BLaER1 (cell line): ENCODE data around the gene ACSS1.

Source experiments
- H3K27ac ChIP-seq: shearing (Covaris generic); formaldehyde crosslinking; 2 replicates; pipeline ENCODE4 v1.8.1; 2022
- H3K27me3 ChIP-seq: shearing (Covaris generic); formaldehyde crosslinking; 2 replicates; pipeline ENCODE4 v1.8.1; 2022
- H3K36me3 ChIP-seq: shearing (Covaris generic); formaldehyde crosslinking; 2 replicates; pipeline ENCODE4 v1.8.1; 2022
- H3K4me1 ChIP-seq: shearing (Covaris generic); formaldehyde crosslinking; 2 replicates; pipeline ENCODE4 v1.8.1; 2022
- H3K4me2 ChIP-seq: shearing (Covaris generic); formaldehyde crosslinking; 2 replicates; pipeline ENCODE4 v1.8.1; 2022
- H3K4me3 ChIP-seq: shearing (Covaris generic); formaldehyde crosslinking; 2 replicates; pipeline ENCODE4 v1.8.1; 2022
- H3K9ac ChIP-seq: shearing (Covaris generic); formaldehyde crosslinking; 2 replicates; pipeline ENCODE4 v1.8.1; 2022
- H3K9me3 ChIP-seq: shearing (Covaris generic); formaldehyde crosslinking; 2 replicates; pipeline ENCODE4 v1.8.1; 2022
- H4K20me1 ChIP-seq: shearing (Covaris generic); formaldehyde crosslinking; 2 replicates; pipeline ENCODE4 v1.8.1; 2022
- Cebpa-rat ChIP-seq: shearing (Covaris generic); IDR thresholded peaks from 2 replicates; pipeline ENCODE4 v1.8.1; 2022

The ACSS1 gene

GRCh38 chr20:24970030-24970553 is 87.8 kb downstream of the ACSS1 start:
- no peak overlapping the region for H3K9ac ChIP-seq
- no peak overlapping the region for H3K4me3 ChIP-seq

GRCh38 chr20:24969186-24970029 is 88.5 kb downstream of the ACSS1 start:
- H3K9ac ChIP-seq = no peak overlapping the region
- 0 out of 2 replicates have a peak overlapping the region, but pooled peaks have one; percentile 77 for H3K4me2 ChIP-seq
- peaks cover 30% of the 10 kb centered on the region for H3K4me1 ChIP-seq
- peaks cover 85% of the 10 kb centered on the region for H3K36me3 ChIP-seq
- no peaks in the 10 kb centered on the region for H3K27me3 ChIP-seq
- H3K4me3 ChIP-seq = no peak overlapping the region
- H3K9me3 ChIP-seq = no peaks in the 10 kb centered on the region
- TF ChIP-seq Cebpa-rat = no peak
- H4K20me1 ChIP-seq = peaks cover 18% of the 10 kb centered on the region; the same call in 1 of the 2 replicates
- H3K27ac ChIP-seq = 0 out of 2 replicates have a peak overlapping the region, but pooled peaks have one; percentile 41

More at GRCh38 chr20:24970030-24970553, 87.8 kb downstream of the ACSS1 start:
- H3K4me1 ChIP-seq = peaks cover 30% of the 10 kb centered on the region
- no peaks in the 10 kb centered on the region for H3K27me3 ChIP-seq
- H3K27ac ChIP-seq = 0 out of 2 replicates have a peak overlapping the region, but pooled peaks have one; percentile 41
- H3K4me2 ChIP-seq = peak overlapping the region; percentile 77; the same call in 1 of the 2 replicates
- peaks cover 12% of the 10 kb centered on the region; the same call in 1 of the 2 replicates for H4K20me1 ChIP-seq
- H3K9me3 ChIP-seq = no peaks in the 10 kb centered on the region
- H3K36me3 ChIP-seq = peaks cover 78% of the 10 kb centered on the region
- no peak for TF ChIP-seq Cebpa-rat

GRCh38 chr20:24968278-24968800 is 89.6 kb downstream of the ACSS1 start:
- Histone ChIP-seq H4K20me1 (peaks cover 18% of the 10 kb centered on the region; the same call in 1 of the 2 replicates), H3K36me3 (peaks cover 88% of the 10 kb centered on the region), H3K4me1 (peaks cover 30% of the 10 kb centered on the region), H3K27me3 (no peaks in the 10 kb centered on the region), H3K9ac (no peak overlapping the region), H3K9me3 (no peaks in the 10 kb centered on the region), H3K4me2 (no peak overlapping the region), H3K27ac (no peak overlapping the region), H3K4me3 (no peak overlapping the region)
- no peak for TF ChIP-seq Cebpa-rat

DNA sequence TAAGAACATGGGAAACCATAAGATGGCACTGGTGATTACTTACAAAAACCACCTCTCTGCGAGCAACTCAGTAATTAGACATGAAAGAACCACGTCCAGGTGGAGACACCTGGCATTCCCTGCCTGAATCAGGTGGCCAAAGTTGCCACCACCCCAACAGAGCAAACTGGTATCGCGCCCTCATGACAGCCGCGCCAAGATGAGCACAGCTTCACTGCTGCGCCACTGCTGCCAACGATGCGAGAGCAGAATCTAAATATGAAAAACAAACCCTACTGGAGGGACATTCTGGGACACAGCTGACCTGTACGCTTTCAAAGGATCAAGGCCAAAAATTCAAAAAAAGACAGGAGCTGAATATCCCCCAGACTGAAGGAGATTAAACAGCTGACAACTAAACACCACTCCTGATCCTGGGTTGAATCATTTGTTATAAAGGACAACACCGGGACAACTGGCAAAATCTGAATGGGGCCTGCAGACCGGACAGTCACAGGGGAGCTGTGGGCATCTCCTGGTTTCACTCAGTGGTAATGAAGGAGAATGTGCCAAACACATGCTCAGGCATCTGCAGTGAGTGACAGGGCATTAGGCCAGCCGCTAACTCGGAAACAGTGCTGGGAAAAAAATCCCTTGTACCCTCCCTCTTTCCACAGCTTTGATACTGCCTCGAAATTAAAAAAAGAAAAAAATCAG is 91.5 kb downstream of the ACSS1 start:
- Histone ChIP-seq H4K20me1 (peaks cover 6% of the 10 kb centered on the region; the same call in 1 of the 2 replicates), H3K27me3 (no peaks in the 10 kb centered on the region), H3K27ac (no peak overlapping the region), H3K4me1 (peaks cover 18% of the 10 kb centered on the region), H3K36me3 (peaks cover 88% of the 10 kb centered on the region), H3K4me2 (no peak overlapping the region), H3K4me3 (no peak overlapping the region), H3K9me3 (no peaks in the 10 kb centered on the region), H3K9ac (no peak overlapping the region)
- TF ChIP-seq Cebpa-rat = no peak

DNA sequence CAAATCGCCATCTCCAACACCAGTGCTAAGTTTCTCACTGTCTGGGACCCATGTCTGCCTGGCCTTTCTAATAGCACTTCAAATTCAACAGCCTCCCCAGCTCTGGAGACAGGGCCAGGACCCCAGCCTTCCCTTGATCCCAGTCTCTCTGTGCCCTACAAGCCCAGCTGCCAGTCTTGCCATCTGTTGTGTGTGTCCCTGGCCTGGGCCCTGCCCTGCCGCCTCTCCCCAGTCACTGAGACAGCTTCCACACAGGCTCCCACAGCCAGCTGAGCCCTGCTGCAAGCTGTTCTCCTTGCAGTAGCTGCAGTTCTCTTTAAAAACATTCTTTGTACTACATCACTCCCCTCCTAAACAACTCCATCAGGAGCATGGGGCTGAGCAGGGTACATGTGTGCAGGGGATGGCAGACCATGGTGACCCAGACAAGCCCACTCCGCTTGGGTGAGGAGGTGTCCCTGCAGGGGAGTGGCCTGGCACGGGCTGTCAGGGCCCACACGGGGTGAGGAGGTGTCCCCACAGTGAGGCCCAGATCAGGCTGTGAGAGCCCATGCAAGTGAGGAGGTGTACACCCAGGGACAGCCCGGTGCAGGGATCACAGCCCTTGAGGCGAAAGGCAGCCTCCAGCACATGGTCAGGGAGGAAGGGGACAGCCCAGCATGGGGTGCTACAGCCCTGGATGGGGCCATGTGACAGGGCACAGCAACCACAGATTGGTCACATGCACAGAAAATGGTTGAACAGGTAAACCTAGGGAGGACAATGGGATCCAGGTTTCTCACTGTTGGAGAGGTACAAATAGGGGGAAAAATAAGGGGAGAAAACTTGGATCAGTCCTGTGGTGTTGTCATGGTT is 92.6 kb downstream of the ACSS1 start:
- Histone ChIP-seq H4K20me1 (0 out of 2 replicates have a peak, but pooled peaks cover 5% of the 10 kb centered on the region), H3K4me3 (no peak overlapping the region), H3K27me3 (no peaks in the 10 kb centered on the region), H3K27ac (no peak overlapping the region), H3K4me1 (peaks cover 7% of the 10 kb centered on the region), H3K36me3 (peaks cover 97% of the 10 kb centered on the region), H3K9me3 (no peaks in the 10 kb centered on the region), H3K4me2 (no peak overlapping the region), H3K9ac (no peak overlapping the region)
- TF ChIP-seq Cebpa-rat = no peak

DNA sequence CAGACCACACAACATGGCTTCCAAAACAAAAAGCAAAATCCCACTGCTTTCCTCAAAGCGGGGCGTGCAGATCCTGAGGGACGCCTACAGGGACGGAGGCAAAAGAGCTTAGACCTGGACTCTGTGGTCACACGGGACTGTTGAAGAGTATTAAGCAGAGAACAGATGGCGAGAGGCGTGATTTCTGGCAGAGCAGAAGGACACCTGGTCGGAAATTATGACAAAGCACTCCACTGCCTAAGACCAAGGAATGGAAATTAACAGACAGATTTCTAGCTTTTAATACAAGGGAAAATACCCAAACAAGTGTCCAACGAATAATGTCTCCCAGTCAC is 93.5 kb downstream of the ACSS1 start:
- H3K4me3 ChIP-seq = no peak overlapping the region
- no peaks in the 10 kb centered on the region for H3K9me3 ChIP-seq
- no peak overlapping the region for H3K9ac ChIP-seq
- no peak for TF ChIP-seq Cebpa-rat
- no peaks in the 10 kb centered on the region for H3K4me1 ChIP-seq
- H3K27me3 ChIP-seq = no peaks in the 10 kb centered on the region
- no peak overlapping the region for H3K4me2 ChIP-seq
- H3K36me3 ChIP-seq = peaks cover 98% of the 10 kb centered on the region
- H3K27ac ChIP-seq = no peak overlapping the region
- 0 out of 2 replicates have a peak, but pooled peaks cover 5% of the 10 kb centered on the region for H4K20me1 ChIP-seq

DNA sequence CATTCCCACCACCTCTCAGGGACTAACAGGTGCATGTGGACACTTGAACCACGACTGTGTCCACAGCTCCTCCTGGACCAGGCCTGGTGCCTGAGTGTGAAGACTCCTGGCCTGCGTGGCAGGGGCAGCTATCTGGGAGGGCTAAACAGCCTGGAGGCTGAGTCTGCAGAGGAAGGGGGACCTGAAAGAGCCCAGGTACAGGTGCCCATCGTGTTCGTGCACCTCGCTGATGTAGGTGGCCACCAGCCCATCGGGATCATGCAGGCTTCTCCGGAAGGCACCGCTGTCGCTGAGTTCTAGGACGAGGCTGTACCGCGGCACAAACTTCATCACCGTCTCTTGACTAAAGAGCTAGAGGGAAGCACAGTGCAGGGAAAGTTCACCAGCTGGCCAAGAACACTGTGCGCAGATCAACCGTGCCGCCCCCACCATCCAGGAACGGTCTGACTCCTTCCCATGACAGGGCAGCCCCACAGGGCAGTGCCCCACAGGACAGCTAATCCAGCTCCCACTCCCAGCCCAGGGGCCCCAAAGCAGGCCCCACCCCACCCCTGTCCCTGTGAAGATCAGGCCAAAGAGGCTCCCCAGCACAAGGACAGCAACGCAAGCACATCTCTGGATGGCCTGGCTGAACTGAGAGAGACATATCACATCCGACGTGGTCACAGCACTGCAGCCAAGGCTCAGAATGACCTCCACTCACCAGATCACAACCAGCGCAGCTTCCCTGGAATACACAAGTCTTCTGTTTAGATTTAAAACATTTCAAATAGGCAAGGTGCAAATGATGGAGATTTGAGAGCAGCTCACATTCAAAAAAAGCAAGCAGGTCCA is 94.0 kb downstream of the ACSS1 start:
- no peak for TF ChIP-seq Cebpa-rat
- Histone ChIP-seq H3K27ac (no peak overlapping the region), H3K36me3 (peaks cover 98% of the 10 kb centered on the region), H4K20me1 (0 out of 2 replicates have a peak, but pooled peaks cover 5% of the 10 kb centered on the region), H3K9me3 (no peaks in the 10 kb centered on the region), H3K4me2 (no peak overlapping the region), H3K9ac (no peak overlapping the region), H3K4me1 (no peaks in the 10 kb centered on the region), H3K27me3 (no peaks in the 10 kb centered on the region), H3K4me3 (no peak overlapping the region)

GRCh38 chr20:24962510-24962909 is 95.4 kb downstream of the ACSS1 start:
- Histone ChIP-seq H3K36me3 (peaks cover 98% of the 10 kb centered on the region), H3K4me3 (no peak overlapping the region), H3K9me3 (no peaks in the 10 kb centered on the region), H3K4me1 (no peaks in the 10 kb centered on the region), H3K4me2 (no peak overlapping the region), H3K9ac (no peak overlapping the region), H3K27me3 (no peaks in the 10 kb centered on the region), H3K27ac (no peak overlapping the region), H4K20me1 (peaks cover 7% of the 10 kb centered on the region; the same call in 1 of the 2 replicates)
- TF ChIP-seq Cebpa-rat = no peak
